ENCODE measurements around the gene TTYH3. TPM values are rescaled to one million over a fixed set of nuclear protein-coding genes. Genes with fewer than 3 reads are reported as not detected.

TTYH3 gene
- total RNA-seq, 1 experiment from 2014 or later, result 178 TPM

GRCh38 chr7:2661602-2662272, 30.0 kb downstream of the TTYH3 start (continued):
- TF ChIP-seq PRDM15 (CRISPR knock-in tag; IDR thresholded peaks at IDR 0.05) (no peak), ZNF219 (CRISPR knock-in tag; IDR thresholded peaks at IDR 0.05; ENCODE audit: borderline replicate concordance) (no peak), PRRX2 (CRISPR knock-in tag; IDR thresholded peaks at IDR 0.05) (no peak), GRHL2 (CRISPR knock-in tag; IDR thresholded peaks at IDR 0.05; ENCODE audit: insufficient replicate concordance, severe bottlenecking) (no peak), FOXP1 (CRISPR knock-in tag; IDR thresholded peaks at IDR 0.05; ENCODE audit: borderline replicate concordance) (no peak)

GRCh38 chr7:2662273-2663120, 30.7 kb downstream of the TTYH3 start:
- H3K36me3 Mint-ChIP-seq, result 0 out of 2 replicates have a peak, but pooled peaks cover under 1% of the 10 kb centered on the region
- DNase-seq (ENCODE audit: low spot score) (no peak), ATAC-seq (no peak)
- no peak for TF ChIP-seq ZNF281 (CRISPR knock-in tag; IDR thresholded peaks at IDR 0.05)
- ChIA-PET POLR2A (interaction anchor here (0.7 kb wide), 1 partner anchor 8 kb away, joined by 3 read pairs; no protein-coding TSS in a partner anchor), CTCF (interaction anchor here (0.7 to 1.1 kb wide), 10 partner anchors 8 to 211 kb away, joined by 3 to 9 read pairs (median 4); no protein-coding TSS in a partner anchor)
- H3K9me3 Mint-ChIP-seq, result no peaks in the 10 kb centered on the region
- H3K27ac Mint-ChIP-seq, result no peak overlapping the region
- H3K4me3 Mint-ChIP-seq, result no peak overlapping the region
- peaks cover 6% of the 10 kb centered on the region; the same call in 1 of the 2 replicates for H3K4me1 Mint-ChIP-seq
- H3K27me3 Mint-ChIP-seq (ENCODE audit: low read depth), result no peaks in the 10 kb centered on the region

- TF ChIP-seq RORB (CRISPR knock-in tag; IDR thresholded peaks at IDR 0.05) (no peak), GTF2I (CRISPR knock-in tag; conservative IDR thresholded peaks at IDR 0.05) (no peak), ZNF416 (CRISPR knock-in tag; IDR thresholded peaks at IDR 0.05) (no peak), ZNF317 (CRISPR knock-in tag; IDR thresholded peaks at IDR 0.05; ENCODE audit: borderline replicate concordance, low read depth) (no peak), GABPB1 (CRISPR knock-in tag; IDR thresholded peaks at IDR 0.05) (peak; percentile 79)
- DNase-seq (ENCODE audit: low spot score) (no peak), ATAC-seq (no peak)
- no peaks in the 10 kb centered on the region for H3K9me3 Mint-ChIP-seq
- ChIA-PET CTCF (interaction anchor here (1.0 to 1.1 kb wide), 4 partner anchors 18 to 212 kb away, joined by 3 to 4 read pairs (median 3); no protein-coding TSS in a partner anchor), POLR2A (interaction anchor here (0.7 kb wide), 1 partner anchor 9 kb away, joined by 3 read pairs; no protein-coding TSS in a partner anchor)
- H3K36me3 Mint-ChIP-seq, result no peaks in the 10 kb centered on the region
- H3K4me3 Mint-ChIP-seq, result no peak overlapping the region
- peaks cover 3% of the 10 kb centered on the region; the same call in 1 of the 2 replicates for H3K27me3 Mint-ChIP-seq (ENCODE audit: low read depth)
- H3K4me1 Mint-ChIP-seq, result peaks cover 6% of the 10 kb centered on the region; the same call in 1 of the 2 replicates
- no peak overlapping the region; the same call in 1 of the 2 replicates for H3K27ac Mint-ChIP-seq
Measured at GRCh38 chr7:2663121-2663886, 31.5 kb downstream of the TTYH3 start.
